NCI-H1092 treated with DMSO at 0.1 percent for 48 hours (cell line): ENCODE data around the gene ARHGAP22.

Experiments
- DNase-seq: peaks from one replicate; lab custom pipeline; 2025; lab: John Stamatoyannopoulos, UW

ARHGAP22 gene

DNA sequence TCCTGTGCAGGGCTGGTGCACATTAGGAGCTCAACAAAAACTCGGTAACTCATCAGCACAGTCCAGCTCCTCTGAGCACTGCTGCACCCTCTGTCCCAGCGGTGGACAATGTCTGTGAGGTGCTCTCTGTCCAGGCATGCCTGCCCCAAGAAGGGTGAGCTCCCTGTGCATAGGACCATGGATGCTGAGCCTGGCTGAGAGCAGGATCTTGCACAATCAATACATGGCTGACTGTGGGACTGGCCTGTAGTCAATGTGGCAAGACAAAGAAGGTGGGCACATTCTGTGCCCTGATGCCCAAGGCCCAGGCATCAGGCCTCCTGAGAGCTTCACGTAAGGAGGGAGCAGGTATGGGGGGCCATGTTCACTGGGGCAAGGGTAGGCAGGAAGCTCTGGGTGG lies 17.1 kb downstream of the ARHGAP22 start:
- DNase-seq = no peak

DNA sequence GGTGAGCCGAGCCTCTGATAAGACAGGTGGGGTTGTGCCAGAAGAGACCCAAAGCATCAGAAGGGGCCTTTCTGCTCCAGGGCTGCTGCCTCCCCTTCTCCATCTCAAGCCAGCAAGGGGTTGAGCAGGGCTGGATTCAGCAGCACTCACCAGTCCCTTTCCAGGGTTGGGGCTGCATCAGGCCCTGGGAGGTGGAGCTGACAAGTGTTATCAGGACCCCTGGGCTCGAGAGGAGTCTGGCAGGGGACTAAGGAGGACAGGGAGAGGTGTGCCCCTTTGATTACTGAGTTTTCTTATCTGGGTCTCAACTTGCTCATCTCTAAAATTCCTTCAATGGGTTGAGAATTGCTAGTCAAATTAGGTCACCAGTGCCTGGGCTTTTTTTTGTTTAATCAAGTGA lies 17.8 kb downstream of the ARHGAP22 start:
- no peak for DNase-seq

DNA sequence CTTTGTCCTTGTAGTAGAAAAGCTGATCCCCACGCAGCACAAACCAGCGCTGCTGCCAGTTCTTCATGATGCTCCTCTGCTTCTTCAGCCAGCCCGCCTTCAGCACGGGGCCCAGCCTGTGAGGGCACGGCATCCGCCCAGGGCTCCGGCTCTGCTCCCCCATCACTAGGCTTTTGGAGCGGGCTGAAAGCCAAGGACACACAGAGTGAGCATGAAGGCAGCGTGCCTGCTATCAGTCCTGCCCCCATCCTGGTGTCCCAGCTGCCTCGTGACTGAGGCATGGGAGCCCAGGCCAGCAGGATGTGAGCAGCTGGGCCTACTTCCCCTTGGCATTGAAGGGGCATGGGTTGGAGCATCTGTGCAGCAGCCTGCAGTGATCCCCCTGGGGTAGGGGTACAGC lies 21.9 kb downstream of the ARHGAP22 start:
- no peak for DNase-seq

DNA sequence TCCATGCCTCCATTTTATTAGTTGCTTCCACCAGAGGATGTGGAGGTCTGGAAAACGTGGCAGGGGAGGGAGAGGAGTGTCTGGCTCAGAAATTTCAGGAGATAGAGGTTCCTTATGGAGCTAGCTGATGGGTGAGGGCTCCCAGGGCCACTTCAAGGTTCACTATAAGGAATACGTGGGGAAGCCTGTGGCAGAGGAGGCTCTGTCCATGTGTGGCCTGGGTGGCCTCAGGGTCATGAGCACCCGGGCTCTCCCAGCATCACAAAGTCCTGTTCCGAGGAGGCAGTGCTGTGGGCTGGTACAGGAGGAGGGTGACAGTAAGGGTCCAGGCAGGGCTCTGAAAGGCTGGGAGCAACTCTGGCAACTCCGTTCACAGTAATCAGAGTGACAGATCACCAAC lies 24.6 kb downstream of the ARHGAP22 start:
- no peak for DNase-seq

DNA sequence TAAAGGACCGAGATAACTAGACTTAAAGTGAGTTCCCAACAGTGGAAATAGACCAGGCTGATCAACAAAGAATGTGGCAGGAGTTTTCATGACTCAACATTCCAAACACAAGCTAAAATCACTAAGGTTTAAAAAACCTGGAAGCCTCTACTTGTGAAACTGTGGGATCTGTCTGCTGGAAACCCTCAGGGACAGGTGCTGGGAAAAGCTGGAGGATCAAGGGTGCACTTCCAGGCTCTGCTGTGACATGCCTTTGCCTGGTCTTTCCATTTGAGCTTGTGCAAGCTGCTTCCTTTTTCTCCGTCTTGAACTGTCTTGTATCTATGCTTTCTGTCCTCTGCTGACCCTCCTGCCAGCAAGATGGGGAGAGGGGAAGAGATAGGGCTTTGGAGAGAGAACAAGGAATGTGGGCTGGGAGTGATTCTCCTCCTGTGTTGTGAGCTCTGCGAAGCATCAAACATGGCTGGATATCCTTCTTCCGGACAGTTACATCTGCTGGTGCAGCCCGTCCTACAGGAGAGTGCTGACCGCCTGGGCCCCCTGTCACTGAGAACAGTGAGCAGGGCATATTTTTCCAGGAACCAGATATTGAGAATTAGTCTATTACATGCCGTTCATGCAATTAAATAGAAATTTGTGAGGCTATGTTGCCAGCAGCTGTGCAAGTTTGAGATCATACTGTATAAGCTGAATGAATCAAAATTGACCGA lies 25.5 kb downstream of the ARHGAP22 start:
- DNase-seq = no peak

DNA sequence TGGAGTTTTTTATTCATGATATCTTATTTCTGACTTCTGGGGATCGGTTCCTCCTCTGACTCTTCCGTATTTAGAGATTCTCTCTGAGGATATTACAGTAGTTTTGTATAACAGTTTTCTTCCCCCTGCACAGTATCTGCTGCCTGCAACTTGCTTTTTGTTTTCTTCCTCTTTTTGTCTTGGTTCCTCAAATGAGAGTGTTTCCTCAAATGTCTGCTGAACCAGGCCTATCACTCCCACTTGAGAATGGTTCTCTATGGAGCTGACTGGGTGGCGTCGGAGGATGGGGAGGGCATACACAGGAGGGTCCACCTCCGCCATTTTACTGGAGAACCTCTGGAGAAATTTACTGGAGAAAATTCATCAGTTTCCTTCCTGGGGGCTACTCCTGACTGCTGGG lies 27.7 kb downstream of the ARHGAP22 start:
- no peak for DNase-seq

DNA sequence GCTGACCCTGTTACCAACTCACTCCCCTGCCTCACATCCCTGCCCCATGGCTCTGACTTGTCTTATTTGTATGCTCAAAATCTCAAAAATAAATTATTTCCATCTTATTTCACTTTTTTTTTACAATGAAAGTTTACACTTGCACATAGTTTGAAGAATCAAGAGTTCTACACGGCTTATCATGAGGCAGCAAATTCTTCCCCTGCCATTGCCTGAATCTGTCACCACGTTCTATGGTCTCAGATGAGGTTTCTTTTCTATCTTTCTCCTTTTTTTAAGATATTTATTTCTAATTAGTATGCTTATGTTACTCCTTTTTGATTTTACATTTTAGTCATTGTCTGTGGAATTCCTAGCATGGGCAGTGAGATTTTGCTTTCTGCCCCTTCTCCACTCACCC lies 28.4 kb downstream of the ARHGAP22 start:
- DNase-seq = no peak

DNA sequence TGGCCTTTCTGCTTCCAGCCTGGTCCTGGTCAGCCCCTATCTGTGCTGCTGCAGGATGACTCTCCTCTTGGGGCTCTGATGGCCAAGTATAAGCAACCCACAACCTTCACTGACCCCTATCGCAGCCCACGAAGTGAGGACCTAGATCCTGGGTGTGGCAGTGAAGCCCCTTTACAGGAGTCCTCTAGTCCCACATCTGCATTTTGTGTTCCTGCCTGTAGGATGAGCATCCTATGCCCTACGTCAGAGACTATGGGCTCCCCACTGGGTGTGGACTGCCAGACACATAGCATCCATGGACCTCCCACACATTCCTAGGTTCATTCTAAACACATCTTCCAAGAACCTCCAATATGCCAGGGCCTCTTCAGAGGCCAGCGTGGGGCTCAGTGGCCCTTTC lies 29.0 kb downstream of the ARHGAP22 start:
- no peak for DNase-seq

DNA sequence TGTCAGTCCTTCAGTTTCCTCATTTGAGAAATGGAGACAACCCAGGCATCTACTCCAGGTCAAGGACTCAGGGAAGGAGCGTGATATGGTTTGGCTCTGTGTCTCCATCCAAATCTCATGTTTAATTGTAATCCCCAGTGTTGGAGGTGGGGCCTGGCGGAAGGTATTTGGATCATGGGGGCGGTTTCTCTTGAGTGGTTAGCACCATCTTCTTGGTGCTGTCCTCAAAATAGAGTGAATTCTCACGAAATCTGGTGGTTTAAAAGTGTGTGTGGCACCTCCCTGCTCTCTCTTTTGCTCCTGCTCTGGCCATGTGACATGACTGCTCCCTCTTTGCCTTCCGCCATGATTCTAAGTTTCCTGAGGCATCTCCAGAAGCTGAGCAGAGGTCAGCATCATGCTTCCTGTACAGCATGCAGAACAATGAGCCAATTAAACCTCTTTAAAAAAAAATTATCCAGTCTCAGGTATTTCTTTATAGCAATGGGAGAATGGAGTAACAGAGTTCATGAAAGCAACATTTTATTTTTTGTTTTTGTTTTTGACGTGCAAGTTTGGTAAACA lies 30.0 kb downstream of the ARHGAP22 start:
- no peak for DNase-seq

DNA sequence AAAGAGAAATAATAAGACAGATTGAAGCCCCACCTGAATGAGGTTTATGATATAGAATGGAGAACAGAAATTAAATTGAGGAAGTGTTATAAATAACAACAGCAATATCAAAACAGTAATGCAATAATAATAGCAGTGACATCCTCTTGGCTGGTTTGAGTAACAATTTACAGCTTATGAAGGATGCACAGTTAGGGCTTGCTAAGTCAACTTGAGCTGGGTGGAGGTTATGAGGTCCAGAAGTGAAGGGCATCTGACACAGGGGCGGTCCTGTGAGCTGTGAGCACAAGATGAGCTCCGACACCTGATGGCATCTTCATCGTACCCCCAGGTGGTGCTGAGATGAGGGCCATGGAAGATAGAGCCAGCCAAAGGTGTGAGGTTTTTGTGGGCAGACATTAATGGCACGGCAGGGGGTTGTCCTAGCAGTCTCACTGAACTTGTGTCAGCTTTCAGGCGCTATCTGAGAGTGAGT lies 30.5 kb downstream of the ARHGAP22 start:
- DNase-seq = no peak

DNA sequence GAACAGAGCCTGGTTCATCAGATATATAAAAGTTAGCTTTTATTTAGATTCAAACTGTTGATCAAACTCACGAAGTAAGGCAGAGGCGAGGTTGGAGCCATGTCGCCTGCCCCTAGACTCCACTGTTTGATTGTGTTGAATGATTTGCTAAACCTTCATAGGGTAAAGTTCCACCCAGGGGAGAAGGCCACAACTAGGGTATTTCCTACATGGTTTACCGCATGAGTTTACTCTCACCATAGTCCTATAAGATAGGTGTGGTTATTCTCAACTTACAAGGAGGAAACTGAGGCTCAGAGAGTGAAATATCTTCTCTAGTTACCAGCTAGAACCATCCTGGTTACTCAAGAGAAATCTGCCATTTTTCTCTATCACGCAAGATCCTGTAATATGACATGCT lies 31.8 kb downstream of the ARHGAP22 start:
- no peak for DNase-seq

DNA sequence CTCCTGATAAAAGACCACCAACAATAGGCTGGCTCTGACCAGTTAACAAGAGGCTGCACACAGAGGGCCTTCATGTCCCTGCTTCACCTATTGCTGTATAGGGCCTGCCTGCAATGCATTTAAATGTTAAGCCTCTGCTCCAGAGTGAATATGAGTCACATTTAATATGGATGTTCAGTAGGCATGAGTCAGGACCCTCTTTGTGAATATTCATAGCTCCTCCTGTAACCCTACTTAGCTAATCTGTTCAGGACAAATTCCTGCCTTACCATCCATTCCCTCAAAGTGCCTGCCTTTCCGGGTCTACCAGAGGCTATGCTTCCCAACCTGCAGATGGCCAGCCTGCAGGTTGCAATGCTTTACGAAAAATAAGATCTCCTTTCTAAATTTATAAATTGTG lies 32.5 kb downstream of the ARHGAP22 start:
- no peak for DNase-seq

DNA sequence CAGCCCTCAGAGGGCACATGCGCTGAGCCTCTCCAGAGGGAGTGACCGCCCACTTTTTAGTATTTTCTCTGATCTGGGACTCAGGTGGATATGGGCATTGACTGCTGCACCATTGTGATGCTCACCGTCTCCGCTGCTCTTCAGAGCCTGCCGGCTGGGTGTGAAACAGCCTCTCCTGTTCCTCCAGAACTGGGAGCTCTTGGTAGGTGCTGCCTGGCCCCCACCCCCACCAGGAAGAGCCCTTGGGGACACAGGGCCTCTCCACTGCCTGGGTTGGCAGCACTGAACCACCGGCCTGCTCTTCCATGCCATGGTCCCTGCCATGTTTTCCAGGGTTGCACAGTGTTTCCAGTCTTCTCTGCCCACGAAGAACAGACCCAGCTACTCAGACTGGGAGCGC lies 36.3 kb downstream of the ARHGAP22 start:
- DNase-seq = no peak

DNA sequence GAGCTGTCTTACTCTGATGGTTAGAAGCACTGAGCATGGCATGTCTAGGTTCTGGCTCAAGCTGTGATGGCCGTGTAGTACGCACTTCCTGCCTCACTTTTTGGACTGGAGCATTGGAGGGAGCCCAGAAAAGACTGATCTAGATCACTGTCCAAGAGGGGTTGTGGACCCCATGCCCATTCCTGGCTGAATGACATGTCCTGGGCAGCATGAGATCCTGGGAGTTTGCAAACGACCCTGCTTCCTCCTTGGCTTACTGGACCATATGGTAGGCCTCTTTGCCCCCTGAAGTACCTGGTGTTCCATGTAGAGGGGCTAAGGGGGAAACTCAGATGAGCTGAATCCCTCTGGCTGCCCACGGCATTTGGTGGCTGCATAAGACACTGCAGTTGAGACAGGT lies 36.7 kb downstream of the ARHGAP22 start:
- no peak for DNase-seq

DNA sequence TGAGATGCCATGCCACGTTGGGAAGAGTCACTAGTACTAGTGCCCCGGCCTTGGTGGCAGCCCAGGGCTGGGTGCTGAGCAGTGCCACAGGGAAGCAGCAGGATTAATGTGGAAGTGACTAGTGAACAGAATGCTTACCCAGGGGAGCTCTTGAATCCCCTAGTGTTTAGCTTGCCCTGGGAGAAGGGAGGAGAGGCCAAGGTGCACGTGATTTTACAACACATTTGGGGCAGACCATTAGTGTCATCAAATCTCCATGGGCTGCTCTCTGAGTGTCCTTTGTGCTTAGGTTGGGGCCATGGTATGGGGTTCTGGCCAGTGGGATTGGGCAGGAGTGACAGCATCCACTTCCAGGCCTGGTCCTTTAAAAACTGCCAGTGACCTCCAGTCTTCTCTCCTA lies 37.5 kb downstream of the ARHGAP22 start:
- no peak for DNase-seq

DNA sequence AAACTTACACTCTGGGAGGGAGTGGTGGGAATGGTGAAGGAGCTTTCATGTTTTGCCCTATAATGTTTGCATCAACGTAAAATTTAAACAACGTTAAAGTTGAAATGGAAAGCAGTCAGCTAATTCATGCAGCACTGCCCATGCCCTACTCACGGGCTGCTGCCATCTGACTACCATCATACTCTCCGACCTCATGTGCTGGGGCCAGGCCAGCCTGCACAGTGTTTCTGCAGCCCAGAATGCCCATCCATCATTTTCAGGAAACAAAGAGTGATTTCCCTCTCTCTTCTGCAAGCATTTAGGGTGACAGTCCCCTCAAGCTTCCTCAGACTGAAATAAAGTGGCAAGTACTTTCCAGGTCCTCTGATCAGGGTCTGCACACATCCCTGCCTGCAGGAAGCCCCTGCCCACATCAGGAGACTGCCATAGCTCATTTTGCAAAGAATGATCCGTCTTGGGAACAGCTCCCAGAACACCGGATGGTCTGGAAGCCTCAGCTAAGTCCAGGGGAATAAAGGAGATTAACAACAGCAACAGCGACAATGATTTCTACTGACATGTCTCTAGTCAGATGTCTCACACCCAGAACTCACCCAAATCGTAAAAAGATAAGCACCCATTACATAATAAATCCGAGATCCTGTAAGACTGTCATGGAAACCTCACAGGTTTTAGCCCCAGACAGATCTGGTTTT lies 40.3 kb downstream of the ARHGAP22 start:
- DNase-seq = no peak

DNA sequence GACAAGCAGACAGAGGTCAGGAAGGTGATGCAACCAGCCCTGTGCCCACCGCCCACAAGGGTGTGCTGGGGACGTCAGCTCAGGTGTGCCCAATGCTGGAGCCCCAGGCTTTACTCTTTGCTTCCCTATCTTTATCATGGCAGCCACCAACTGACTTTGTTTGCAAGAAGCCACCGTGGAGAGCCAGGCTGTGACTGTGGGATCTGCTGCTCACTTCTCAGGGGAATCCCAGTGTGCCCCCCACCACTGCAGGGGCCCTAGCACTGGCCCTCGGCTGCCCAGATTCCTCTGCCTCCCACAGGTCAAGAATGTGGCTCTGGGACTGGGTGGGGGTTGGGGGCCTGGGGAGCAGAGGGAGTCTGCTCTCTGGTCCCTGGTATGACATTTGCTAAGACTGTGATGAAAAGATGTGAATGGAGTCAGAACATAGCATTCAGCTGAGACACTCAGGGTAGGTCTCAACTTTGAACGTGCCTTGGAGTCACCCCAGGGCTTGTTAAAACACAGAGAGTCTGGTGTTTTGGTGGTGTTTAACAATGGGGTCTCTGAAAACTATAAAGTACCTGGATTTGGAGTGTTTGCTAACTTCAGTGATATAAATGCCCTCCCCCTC lies 47.3 kb downstream of the ARHGAP22 start:
- no peak for DNase-seq

DNA sequence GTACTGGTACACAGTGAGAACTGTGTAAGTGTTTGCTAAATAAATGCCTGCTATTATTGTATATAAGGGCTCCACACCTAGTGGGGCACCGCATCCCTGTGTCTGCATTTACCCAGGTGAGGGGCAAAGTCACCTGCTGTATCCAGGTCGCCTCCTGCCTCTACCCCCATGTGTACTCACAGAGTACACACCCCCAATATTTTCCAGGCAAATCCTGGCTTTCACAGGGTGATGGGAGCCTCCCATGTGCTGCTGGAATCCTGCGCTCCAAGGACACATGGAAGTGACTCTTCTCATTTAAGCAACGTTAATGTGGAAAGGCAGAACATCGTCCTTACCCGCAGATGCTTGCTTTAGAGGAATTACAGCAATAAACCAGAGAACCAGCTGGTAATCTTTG lies 48.2 kb downstream of the ARHGAP22 start:
- no peak for DNase-seq

DNA sequence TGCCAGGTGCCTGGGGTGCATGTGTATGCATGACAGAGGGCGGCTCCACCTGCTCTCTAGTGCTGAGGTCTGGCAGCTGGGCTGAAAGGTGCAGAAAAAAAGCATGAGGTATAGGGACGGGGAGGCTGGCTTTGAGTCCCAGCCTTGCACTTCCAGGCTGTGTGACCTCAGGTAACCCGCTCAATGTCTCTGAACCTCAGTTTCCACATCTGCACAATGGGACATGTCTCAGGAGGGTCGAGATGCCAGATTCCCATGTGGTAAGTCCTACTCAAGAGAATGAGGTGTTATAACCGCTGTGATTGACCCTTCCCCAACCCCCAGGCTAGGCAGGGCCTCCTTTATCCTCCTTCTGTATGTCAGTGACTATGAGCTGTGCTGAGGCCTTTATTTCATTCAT lies 48.8 kb downstream of the ARHGAP22 start:
- DNase-seq = no peak

DNA sequence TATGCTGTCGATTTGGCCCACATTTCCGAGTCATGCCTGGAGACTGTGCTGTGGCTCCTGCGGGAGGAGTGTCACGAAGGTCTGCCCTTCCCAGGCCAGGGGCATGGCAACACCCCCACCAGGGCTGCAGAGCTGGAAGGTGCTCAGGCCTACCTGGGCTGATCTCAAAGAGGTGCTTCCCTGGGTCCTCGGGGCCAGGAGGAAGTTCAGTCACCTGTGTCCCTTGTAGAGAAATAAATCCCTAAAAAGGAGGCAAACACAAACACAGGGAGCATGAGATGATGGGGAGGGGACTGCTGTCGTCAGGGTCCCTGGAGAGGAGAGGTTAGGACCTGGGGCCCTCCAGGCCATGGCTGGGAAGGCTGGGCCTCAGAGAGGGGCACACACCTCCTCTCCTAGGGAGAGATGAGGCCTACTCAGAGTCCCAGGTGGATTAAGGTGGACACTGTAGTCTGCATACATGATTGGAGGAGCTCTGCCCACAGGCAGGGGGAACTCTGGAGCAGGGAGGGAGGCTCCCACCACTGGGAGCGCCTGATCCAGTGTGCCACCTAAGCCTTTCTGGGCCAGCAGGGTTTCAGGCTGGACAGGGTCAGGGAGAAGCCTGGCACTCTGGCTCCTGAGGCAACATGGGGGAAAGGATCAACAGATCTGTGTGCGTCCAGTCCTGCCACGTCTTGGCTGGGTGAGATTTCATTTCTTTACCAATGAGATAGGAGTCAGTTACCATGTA lies 49.4 kb downstream of the ARHGAP22 start:
- DNase-seq = no peak

DNA sequence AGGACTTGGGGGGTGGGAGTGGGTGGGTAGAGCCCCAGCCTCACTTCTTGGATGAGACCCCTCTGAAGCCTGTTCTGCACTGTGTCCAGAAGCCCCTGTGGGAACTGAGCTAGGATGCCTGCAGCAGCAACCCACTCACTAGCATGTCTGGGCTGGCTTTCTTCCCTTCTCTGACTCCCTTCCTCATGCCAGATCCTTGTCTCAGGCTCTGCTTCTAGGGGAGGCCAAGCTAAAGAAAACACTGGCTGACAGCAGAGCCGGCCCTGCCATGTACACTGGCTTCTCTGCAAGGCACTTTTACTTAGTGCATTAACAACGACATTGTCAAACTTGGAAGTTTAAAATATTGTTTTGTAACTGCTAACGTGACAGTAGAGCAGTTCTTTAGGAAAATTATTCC lies 50.2 kb downstream of the ARHGAP22 start:
- DNase-seq = no peak

DNA sequence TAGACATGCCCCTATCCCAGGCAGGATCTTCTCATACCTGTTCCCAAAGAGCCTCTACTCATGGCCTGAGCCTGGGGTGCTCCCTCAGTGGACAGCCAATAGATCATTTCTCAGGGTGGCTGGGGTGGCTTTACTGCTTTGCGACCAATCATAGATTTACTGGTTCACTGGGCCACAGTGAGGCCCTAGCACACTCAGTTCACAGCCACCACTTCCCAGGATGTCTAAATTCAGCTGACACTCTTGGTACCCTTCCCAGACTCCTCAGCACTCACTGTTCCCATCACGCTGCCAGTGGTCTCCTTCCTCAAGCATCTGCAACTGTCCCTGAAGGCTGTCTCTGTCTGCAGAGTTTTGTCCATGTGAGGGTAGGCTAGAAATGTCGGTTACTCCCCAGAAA lies 50.6 kb downstream of the ARHGAP22 start:
- no peak for DNase-seq
